ENCODE data around the gene LRRTM2. TPM values are rescaled to one million over a fixed set of nuclear protein-coding genes. Genes with fewer than 3 reads are reported as not detected.
"Not testable (repeated sequence)": the region's sequence is repeated elsewhere in the genome, so short reads cannot be mapped to it uniquely, and the experiment has no call there.

LRRTM2 gene, protein sequence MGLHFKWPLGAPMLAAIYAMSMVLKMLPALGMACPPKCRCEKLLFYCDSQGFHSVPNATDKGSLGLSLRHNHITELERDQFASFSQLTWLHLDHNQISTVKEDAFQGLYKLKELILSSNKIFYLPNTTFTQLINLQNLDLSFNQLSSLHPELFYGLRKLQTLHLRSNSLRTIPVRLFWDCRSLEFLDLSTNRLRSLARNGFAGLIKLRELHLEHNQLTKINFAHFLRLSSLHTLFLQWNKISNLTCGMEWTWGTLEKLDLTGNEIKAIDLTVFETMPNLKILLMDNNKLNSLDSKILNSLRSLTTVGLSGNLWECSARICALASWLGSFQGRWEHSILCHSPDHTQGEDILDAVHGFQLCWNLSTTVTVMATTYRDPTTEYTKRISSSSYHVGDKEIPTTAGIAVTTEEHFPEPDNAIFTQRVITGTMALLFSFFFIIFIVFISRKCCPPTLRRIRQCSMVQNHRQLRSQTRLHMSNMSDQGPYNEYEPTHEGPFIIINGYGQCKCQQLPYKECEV
- 10 to 100 TPM in 6 of 8 experiments, 1 to 10 TPM in 2; 8.0 to 98.4 (median 20.8) TPM for total RNA-seq

DNA sequence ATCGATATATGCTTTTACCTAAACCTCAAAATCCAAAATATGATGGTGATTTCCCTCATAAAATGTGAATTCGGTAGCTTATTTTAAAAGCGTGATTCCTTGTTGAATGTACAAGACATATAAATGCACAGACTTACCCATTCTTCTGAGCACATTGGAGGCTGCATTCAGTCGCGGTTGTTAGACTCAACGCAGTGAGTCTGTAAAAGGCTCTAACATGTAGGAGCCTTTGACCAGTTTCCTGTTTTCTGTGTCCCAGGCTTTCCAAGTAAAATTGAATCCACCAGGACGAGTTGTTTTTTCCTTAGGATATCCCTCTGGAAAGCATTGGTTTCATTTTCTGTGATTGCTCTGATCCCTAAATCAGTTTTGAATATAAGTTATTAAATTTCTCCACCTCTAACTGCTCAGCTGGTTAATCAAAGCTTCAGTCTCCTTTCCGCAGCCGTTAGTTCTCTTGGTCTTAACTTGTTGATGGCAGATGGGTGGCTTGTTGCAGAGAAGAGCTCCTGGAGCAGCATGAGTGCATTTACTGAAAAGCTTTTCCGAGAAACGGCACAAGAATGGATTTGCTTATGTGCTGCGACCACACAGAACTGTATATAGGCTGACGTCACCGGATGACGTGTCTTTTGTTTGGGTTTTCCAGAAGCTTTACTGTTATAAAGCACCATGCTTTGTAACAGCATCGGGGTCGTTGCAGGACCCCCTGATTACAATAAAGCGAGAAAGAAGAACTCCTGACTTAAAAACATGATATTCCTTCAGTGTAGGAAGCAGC is at the start of gene LRRTM2:
LRRTM2 (minus strand) TSS at position 565 of the 781 bp plus-strand sequence; CDS start at position 141, 424 bp downstream.
- peak; percentile 66 to 84 (median 80) for ATAC-seq (replicated peaks in 6 of 8)
- in situ Hi-C loops (cut with MboI; ENCODE audit: low pct_unique_long_range_greater_than_20kb in 2 of 9, low sequenced_read_pairs in 9 of 9, unreplicated experiment in 9 of 9), result no loop called here
- H3K4me3 ChIP-seq, result peak within 1 kb of the TSS; percentile 27 to 54 (median 42)
- 15 to 79% (median 42%) methylated on average over 5 to 17 of the region's 18 CpGs for WGBS, 10 experiments
- H3K27ac ChIP-seq, result peak within 1 kb of the TSS; percentile 69 to 90
- H3K4me1 ChIP-seq (replicated peaks in 1 of 2), result peaks cover 22 to 55% of the 10 kb centered on the region in 2 donors

DNA sequence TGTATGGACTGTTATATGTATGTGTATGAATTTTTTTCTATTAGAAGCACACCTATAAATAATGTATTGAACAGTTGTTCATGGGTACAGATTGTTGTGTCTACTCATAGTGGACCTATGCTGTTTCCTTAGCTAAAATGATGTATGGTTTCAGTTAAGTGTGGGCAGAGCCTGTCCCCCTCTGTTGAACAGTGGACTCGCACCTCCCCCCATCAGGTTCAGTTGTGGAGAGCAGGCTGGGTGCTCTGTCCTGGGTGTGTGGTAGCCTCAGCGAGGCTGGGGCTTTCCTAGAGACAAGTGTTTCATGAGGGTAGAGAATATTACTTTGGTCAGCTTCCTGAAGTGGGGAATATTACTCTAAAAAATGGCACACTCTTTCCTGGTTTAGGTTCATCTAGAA is 47.4 kb upstream of the LRRTM2 start:
- Histone ChIP-seq H3K4me1 (replicated peaks in 1 of 2) (peaks cover 4 to 8% of the 10 kb centered on the region in 2 donors), H3K4me3 (no peak overlapping the region), H3K27ac (no peak overlapping the region)
- in situ Hi-C loops (cut with MboI; ENCODE audit: low pct_unique_long_range_greater_than_20kb in 2 of 9, low sequenced_read_pairs in 9 of 9, unreplicated experiment in 9 of 9), result loop anchor here in 1 of 9 experiments (25.0 kb wide), 1 partner anchor 285 kb away; no protein-coding TSS in a partner anchor
- no peak for ATAC-seq (replicated peaks in 6 of 8)
- WGBS, 10 experiments, result 57 to 100% (median 95%) methylated on average over 1 to 2 of the region's 2 CpGs; no CpG with 5 or more reads in 4 of the 10 experiments

DNA sequence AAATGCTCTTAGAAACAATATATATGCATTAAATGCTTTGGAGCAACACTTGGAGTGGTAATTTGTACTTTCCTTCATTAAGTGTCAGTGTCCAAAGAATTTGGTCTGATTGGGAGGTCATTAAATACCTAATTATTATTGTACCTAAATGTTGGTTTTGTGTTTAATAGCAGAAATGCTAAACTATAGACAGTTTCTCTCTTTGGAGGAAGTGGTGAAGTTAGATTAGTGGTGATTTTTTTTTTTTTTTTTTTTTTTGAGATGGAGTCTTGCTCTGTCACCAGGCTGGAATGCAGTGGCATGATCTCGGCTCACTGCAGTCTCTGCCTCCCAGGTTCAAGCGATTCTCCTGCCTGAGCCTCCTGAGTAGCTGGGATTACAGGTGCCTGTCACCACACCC is 46.2 kb upstream of the LRRTM2 start:
- in situ Hi-C loops (cut with MboI; ENCODE audit: low pct_unique_long_range_greater_than_20kb in 2 of 9, low sequenced_read_pairs in 9 of 9, unreplicated experiment in 9 of 9), result loop anchor here in 1 of 9 experiments (25.0 kb wide), 1 partner anchor 284 kb away; no protein-coding TSS in a partner anchor
- ATAC-seq (replicated peaks in 6 of 8); H3K4me1 ChIP-seq (replicated peaks in 1 of 2); H3K27ac ChIP-seq; H3K4me3 ChIP-seq: not testable (repeated sequence)
- 71 to 100% (median 100%) methylated on average over 1 to 2 of the region's 2 CpGs; no CpG with 5 or more reads in 7 of the 10 experiments for WGBS, 10 experiments

DNA sequence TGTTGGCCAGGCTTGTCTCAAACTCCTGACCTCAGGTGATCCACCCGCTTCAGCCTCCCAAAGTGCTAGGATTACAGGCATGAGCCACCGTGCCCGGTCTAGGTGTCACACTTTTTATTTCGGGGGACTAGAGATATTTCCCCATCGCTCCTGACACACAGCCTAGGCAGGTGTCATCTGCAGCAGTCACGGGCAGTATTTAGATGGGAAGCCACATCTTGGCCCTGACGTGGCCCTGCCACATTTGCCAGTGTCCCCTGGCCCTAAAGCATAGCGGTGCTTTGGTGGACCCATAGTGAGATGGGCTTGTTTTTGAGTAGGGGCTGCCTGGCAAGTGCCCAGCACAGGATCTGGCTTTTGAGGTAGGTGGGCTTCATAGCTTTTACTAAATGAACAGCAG is 45.0 kb upstream of the LRRTM2 start:
- no peak overlapping the region for H3K27ac ChIP-seq
- peaks cover 4 to 8% of the 10 kb centered on the region in 2 donors for H3K4me1 ChIP-seq (replicated peaks in 1 of 2)
- no peak for ATAC-seq (replicated peaks in 6 of 8)
- in situ Hi-C loops (cut with MboI; ENCODE audit: low pct_unique_long_range_greater_than_20kb in 2 of 9, low sequenced_read_pairs in 9 of 9, unreplicated experiment in 9 of 9), result loop anchor here in 1 of 9 experiments (25.0 kb wide), 1 partner anchor 283 kb away; no protein-coding TSS in a partner anchor
- no peak overlapping the region for H3K4me3 ChIP-seq
- WGBS, 10 experiments, result 94 to 100% (median 100%) methylated on average over 1 to 7 of the region's 8 CpGs; no CpG with 5 or more reads in 3 of the 10 experiments

DNA sequence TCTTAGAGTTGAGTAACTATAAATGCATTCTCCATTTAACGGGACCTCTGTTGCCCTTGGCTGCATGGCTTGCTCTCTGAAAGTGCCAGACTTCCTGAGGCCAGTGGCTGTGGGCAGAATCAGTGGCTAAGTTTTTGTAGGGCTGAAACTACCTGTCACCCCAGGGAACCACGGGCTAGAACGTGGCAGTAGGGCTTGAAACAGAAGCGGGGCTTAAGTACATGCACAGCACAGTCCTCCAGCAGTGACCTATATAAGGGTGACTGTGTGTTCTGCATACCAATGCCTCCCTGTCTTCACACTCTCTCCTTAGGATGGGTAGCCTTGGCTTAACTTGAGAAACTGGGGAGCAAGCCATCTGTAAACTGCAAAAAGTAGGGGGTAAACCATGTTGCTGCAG is 43.6 kb upstream of the LRRTM2 start:
- Histone ChIP-seq H3K27ac (no peak overlapping the region), H3K4me3 (no peak overlapping the region), H3K4me1 (replicated peaks in 1 of 2) (peaks cover 4 to 8% of the 10 kb centered on the region in 2 donors)
- in situ Hi-C loops (cut with MboI; ENCODE audit: low pct_unique_long_range_greater_than_20kb in 2 of 9, low sequenced_read_pairs in 9 of 9, unreplicated experiment in 9 of 9), result loop anchor here in 1 of 9 experiments (25.0 kb wide), 1 partner anchor 281 kb away; no protein-coding TSS in a partner anchor
- peak in 1 of 8 experiments; percentile 38 for ATAC-seq (replicated peaks in 6 of 8)
- 45 to 100% (median 80%) methylated on average over 1 to 4 of the region's 4 CpGs; no CpG with 5 or more reads in 5 of the 10 experiments for WGBS, 10 experiments

DNA sequence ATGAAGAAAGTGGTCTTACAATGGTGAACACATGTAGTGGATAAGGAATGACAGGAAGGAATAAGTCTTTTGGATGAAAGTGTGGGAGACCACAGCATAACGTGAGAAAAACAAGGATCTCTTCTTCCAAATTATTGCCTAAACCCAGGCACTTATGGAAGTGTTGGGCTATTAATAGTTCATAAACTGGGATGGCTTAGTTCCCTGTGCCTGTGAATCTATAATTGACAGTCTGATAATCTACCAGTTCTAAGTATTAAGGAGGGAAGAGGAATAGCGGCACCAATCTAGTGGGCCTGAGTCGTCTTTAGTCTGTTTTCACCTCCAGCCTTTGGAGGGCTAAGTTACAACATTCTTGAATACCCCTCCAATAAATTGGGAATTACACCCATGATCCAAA is 39.2 kb upstream of the LRRTM2 start:
- 83 to 100% (median 100%) methylated on average over 1 to 3 of the region's 3 CpGs; no CpG with 5 or more reads in 3 of the 10 experiments for WGBS, 10 experiments
- Histone ChIP-seq H3K4me3 (no peak overlapping the region), H3K4me1 (replicated peaks in 1 of 2) (peaks cover 0 to 1% of the 10 kb centered on the region in 2 donors), H3K27ac (no peak overlapping the region)
- in situ Hi-C loops (cut with MboI; ENCODE audit: low pct_unique_long_range_greater_than_20kb in 2 of 9, low sequenced_read_pairs in 9 of 9, unreplicated experiment in 9 of 9), result loop anchor here in 1 of 9 experiments (25.0 kb wide), 1 partner anchor 277 kb away; no protein-coding TSS in a partner anchor
- ATAC-seq (replicated peaks in 6 of 8), result no peak

DNA sequence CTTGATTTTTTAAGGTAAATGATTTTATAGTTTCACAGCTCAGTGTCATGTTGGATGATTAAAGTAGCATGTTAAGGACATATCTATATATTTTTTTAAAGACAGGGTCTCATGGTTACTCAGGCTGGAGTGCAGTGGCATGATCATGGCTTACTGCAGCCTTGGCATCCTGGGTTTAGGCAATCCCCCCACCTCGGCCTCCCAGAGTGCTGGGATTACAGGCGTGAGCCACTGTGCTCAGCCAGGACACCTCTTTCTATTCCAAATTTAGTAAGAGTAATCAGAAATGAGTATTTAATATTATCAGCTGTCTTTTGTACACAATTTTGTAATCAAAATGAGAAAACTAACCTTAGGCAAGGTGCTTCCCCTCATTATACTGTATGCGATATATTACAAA is 38.6 kb upstream of the LRRTM2 start:
- WGBS, 10 experiments, result 92 to 100% (median 100%) methylated on average over 1 to 3 of the region's 3 CpGs; no CpG with 5 or more reads in 3 of the 10 experiments
- H3K4me1 ChIP-seq (replicated peaks in 1 of 2), result no peaks in the 10 kb centered on the region
- H3K4me3 ChIP-seq, result no peak overlapping the region
- no peak for ATAC-seq (replicated peaks in 6 of 8)
- no peak overlapping the region for H3K27ac ChIP-seq
- in situ Hi-C loops (cut with MboI; ENCODE audit: low pct_unique_long_range_greater_than_20kb in 2 of 9, low sequenced_read_pairs in 9 of 9, unreplicated experiment in 9 of 9), result loop anchor here in 1 of 9 experiments (25.0 kb wide), 1 partner anchor 276 kb away; no protein-coding TSS in a partner anchor

DNA sequence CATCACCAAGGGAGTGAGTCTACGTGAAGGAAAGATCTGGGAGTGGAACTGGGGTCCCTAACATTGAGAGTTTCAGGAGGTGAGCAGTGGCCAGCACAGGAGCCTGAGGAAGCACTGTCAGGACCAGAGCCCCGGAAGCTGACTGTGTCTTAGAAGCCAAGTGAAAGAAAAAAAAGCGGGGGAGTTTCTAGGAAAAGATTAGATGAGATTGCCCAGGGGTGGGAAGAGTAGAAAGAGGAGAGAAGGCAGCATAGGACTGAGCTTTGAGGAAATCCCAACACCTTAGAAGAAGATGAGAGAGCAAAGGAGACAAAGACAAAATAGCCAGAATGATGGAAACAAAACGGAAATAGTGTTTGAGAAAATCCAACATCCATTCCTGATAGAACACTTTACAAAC is 37.0 kb upstream of the LRRTM2 start:
- H3K4me1 ChIP-seq (replicated peaks in 1 of 2), result no peaks in the 10 kb centered on the region
- no peak overlapping the region for H3K4me3 ChIP-seq
- in situ Hi-C loops (cut with MboI; ENCODE audit: low pct_unique_long_range_greater_than_20kb in 2 of 9, low sequenced_read_pairs in 9 of 9, unreplicated experiment in 9 of 9), result loop anchor here in 1 of 9 experiments (25.0 kb wide), 1 partner anchor 275 kb away; no protein-coding TSS in a partner anchor
- no peak for ATAC-seq (replicated peaks in 6 of 8)
- 42 to 100% (median 92%) methylated on average over 2 to 4 of the region's 4 CpGs for WGBS, 10 experiments
- no peak overlapping the region for H3K27ac ChIP-seq

DNA sequence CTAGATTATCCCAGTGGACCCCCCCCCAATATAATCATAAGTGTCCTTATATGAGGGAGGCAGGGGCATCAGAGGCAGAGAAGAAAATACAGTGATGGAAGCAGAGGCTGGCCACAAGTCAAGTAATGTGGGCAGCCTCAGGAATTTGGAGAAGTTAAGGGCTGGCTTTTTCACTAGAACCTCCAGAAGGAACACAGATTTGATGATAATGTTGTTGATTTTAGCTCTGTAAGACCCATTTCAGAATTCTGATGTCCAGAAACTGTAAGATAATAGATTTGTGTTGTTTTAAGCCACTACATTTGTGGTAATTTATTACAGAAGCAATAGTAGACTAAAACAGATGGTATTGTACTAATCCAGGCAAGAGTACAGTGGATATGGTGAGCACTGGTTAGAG is 36.3 kb upstream of the LRRTM2 start:
- in situ Hi-C loops (cut with MboI; ENCODE audit: low pct_unique_long_range_greater_than_20kb in 2 of 9, low sequenced_read_pairs in 9 of 9, unreplicated experiment in 9 of 9), result loop anchor here in 1 of 9 experiments (25.0 kb wide), 1 partner anchor 274 kb away; no protein-coding TSS in a partner anchor
- ATAC-seq (replicated peaks in 6 of 8), result no peak
- Histone ChIP-seq H3K4me3 (no peak overlapping the region), H3K4me1 (replicated peaks in 1 of 2) (no peaks in the 10 kb centered on the region), H3K27ac (no peak overlapping the region)

DNA sequence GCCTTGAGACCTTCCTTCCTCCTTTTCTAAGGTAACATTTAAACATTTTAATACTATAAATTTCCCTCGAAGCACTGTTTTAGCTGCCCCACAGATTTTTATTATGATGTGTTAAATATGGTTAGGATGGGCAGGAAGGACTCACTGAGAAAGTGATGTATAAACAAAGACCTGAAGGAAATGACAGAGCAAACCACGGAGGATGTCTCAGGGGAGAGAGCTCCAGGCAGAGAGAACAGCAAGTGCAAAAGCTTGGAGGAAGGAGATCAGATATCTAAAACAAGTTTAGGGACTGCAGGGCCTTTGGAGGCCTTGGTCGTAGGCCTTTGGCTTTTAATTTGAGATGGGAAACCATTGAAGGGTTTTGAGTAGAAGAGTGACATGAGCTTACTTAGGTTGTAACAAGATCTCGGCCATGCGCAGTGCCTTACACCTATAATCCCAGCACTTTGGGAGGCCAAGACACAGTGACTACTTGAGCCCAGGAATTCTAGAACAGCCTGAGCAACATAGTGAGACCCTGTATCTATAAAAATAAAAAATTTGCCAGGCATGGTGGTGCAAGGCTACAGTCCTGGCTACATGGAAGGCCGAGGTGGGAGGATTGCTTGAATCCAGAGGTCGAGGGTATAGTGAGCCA is 35.5 kb upstream of the LRRTM2 start:
- Histone ChIP-seq H3K4me1 (replicated peaks in 1 of 2) (no peaks in the 10 kb centered on the region), H3K27ac (no peak overlapping the region), H3K4me3 (no peak overlapping the region)
- ATAC-seq (replicated peaks in 6 of 8), result no peak
- in situ Hi-C loops (cut with MboI; ENCODE audit: low pct_unique_long_range_greater_than_20kb in 2 of 9, low sequenced_read_pairs in 9 of 9, unreplicated experiment in 9 of 9), result loop anchor here in 1 of 9 experiments (25.0 kb wide), 1 partner anchor 273 kb away; no protein-coding TSS in a partner anchor
- 89 to 96% (median 92%) methylated on average over 2 to 6 of the region's 7 CpGs; no CpG with 5 or more reads in 1 of the 10 experiments for WGBS, 10 experiments

DNA sequence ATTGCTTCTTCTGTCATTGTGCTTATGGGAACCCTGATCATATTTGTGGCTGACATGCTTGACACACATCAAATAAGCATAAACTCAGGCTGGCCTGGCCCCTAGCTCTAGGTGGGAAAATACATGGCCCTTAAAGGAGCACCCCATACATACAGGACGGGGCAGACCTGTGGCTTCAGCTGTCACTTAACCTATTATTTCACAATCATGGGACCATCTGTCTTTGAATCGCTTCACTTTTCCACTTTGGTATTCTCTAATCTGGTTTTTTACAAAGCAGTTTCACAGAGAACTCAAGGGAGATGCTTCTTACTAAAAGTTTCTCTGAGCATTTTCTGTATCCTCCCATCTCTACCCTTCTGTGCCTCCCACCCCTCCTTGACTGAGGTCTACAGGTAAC is 34.6 kb upstream of the LRRTM2 start:
- Histone ChIP-seq H3K4me3 (no peak overlapping the region), H3K27ac (no peak overlapping the region), H3K4me1 (replicated peaks in 1 of 2) (no peaks in the 10 kb centered on the region)
- 71 to 100% (median 94%) methylated on average over 1 to 2 of the region's 2 CpGs; no CpG with 5 or more reads in 3 of the 10 experiments for WGBS, 10 experiments
- in situ Hi-C loops (cut with MboI; ENCODE audit: low pct_unique_long_range_greater_than_20kb in 2 of 9, low sequenced_read_pairs in 9 of 9, unreplicated experiment in 9 of 9), result loop anchor here in 1 of 9 experiments (25.0 kb wide), 1 partner anchor 272 kb away; no protein-coding TSS in a partner anchor
- no peak for ATAC-seq (replicated peaks in 6 of 8)

DNA sequence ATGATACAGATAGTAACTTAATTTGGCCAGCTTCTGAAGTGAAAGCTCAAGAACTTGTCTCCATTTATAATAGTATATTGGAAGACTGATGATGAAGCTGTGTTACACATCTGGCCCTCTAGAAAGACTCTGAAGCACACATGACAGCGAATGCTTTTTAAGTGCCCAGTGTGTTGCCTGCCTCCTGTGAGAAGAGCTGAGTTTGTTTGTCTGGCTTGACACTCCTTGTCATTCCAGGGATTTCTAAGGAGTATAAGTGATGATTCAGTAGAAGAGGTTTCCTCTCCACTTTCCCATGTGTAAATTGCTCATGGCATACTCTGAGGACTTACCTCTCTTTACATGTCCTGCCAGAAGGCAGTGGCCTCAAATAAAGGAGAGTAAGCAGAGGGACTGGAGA is 30.4 kb upstream of the LRRTM2 start:
- 83 to 100% (median 100%) methylated on average over 1 of the region's 1 CpG; no CpG with 5 or more reads in 5 of the 10 experiments for WGBS, 10 experiments
- in situ Hi-C loops (cut with MboI; ENCODE audit: low pct_unique_long_range_greater_than_20kb in 2 of 9, low sequenced_read_pairs in 9 of 9, unreplicated experiment in 9 of 9), result loop anchor here in 1 of 9 experiments (25.0 kb wide), 1 partner anchor 268 kb away; no protein-coding TSS in a partner anchor
- no peak overlapping the region for H3K27ac ChIP-seq
- H3K4me1 ChIP-seq (replicated peaks in 1 of 2), result peaks cover 0 to 6% of the 10 kb centered on the region in 2 donors
- no peak for ATAC-seq (replicated peaks in 6 of 8)
- no peak overlapping the region for H3K4me3 ChIP-seq
